Choroid plexus epithelial cell (primary cell): ENCODE results near the gene MAP3K14.

Experiments
- DNase-seq: peaks from one replicate; pipeline ENCODE4 v3.0.0-alpha.2; 2010; ENCODE audit warnings: low read depth
- H3K4me3 ChIP-seq: 2 replicates; pipeline ENCODE4 v1.5.1; 2011; ENCODE audit warnings: low read depth, mild to moderate bottlenecking, control low read depth, low read length, moderate library complexity
- TF ChIP-seq, protein P1 (sequence below): conservative IDR thresholded peaks from 2 replicates; pipeline ENCODE4 v1.5.1; 2011; ENCODE audit warnings: low read depth, mild to moderate bottlenecking, control low read depth, inconsistent platforms, low read length, moderate library complexity

The MAP3K14 gene

DNA sequence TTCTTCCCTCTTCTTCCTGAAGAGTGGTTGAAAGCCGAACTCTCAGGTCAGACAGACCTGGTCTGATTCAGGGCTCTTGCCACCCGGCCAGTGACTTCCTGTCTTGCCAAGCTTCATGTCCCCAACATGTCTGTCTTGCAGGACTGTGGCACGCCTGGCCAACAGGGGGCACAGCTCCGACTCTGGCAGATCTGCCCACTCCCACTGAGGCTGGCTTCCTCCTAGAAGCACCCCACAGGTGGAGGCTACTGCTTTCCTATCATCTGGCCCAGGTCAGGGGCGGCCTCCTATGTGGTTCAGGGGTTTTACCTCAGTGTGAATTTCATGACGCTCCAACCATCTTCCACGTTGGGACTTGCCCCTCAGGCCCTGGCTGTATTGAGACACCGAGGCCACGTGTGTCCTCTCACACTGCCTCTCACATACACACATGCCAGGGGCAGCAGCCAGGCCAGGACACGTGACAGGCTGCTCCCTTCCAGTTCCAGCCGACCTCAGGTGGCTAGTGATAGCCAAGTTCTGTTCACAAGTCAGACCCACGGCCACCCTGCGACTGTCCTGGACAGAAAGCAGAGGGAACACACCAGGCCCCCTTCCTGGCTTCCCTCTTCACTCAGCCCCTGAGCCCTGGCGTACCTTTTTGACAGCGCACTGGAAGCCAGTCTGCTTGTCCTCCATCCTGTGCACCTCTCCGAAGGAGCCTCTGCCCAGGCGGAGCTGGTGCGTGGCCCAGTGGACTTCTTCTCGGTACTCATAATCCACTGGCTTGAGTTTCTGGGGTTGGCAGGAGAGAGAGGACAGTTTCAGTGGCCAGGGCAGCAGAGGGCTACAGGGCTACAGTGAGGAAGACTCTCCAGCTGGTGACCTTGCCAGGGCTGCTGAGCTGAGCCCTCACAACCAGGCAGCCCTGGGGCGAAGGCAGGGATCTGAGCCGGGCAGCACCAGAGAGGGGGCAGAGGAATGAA, 32.4 kb downstream of the MAP3K14 start:
- TF ChIP-seq, protein P1, sequence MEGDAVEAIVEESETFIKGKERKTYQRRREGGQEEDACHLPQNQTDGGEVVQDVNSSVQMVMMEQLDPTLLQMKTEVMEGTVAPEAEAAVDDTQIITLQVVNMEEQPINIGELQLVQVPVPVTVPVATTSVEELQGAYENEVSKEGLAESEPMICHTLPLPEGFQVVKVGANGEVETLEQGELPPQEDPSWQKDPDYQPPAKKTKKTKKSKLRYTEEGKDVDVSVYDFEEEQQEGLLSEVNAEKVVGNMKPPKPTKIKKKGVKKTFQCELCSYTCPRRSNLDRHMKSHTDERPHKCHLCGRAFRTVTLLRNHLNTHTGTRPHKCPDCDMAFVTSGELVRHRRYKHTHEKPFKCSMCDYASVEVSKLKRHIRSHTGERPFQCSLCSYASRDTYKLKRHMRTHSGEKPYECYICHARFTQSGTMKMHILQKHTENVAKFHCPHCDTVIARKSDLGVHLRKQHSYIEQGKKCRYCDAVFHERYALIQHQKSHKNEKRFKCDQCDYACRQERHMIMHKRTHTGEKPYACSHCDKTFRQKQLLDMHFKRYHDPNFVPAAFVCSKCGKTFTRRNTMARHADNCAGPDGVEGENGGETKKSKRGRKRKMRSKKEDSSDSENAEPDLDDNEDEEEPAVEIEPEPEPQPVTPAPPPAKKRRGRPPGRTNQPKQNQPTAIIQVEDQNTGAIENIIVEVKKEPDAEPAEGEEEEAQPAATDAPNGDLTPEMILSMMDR = peak; percentile 31
- no peak overlapping the region for H3K4me3 ChIP-seq
- DNase-seq = no peak

DNA sequence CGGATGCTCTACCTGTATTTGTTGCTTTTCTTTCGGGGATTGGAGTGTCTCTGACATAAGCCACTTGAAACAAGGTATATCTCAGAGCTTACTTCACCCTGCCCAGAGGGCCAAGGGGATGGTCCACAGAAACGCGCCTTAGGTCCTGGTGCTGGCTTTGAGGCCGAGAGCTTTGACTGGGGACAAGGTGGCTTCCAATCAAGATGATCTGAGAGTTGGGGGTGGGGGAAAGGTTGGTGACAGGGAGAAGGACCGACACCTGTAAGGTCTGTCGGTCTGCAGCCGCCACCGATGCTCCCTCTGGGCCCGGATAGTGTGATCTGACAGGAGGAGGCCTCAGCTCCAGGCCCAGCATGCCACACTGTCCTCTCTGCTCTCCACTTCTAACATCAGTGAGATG, 33.1 kb downstream of the MAP3K14 start:
- TF ChIP-seq, protein P1 = no peak
- DNase-seq = no peak
- no peak overlapping the region for H3K4me3 ChIP-seq

DNA sequence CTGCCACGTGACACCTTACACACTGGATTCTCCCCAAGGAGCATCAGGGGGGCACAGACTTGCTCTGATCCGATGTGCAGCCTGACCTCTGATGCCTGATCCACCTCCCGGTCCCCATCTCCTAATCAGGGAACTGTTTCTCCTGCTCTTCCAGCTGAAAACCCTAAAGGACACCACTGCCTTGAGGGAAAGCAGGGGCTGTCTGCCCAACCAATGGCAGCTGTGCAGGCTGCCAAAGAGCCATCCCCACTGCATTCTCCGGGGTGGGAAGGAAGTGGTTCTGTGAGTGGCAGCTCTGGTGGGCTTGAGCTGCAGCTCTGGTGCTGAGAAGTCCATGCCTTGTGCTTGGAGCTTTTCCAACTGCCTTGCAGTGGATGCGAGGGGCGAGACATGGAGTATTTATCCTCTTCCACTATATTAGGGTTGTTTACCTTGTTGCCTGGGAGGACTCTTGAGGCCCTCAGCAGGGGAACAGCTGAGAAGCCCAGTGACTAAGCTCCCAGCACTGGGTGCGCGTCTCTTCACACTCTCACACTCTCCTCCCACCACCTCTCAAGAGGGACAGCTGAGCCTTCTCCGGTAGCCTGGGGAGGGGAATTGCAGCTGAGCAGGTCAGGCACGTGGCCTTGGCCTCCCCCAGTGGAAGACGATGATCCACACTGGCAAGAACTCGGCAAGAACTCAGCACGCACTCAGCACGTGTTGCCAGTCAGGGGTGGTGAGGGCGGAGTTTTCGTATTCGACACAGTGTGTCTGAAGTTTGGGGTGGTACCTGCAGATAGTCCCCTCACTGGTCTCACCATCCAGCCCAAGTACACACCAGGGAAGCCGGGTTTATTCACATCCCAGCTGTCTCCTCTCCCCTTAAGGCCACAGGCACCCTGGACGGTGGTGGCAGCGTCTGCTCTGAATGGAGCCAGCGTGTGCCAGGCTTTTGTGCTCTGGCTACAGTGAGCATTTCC, 33.9 kb downstream of the MAP3K14 start:
- TF ChIP-seq, protein P1 = no peak
- no peak overlapping the region for H3K4me3 ChIP-seq
- DNase-seq = peak; percentile 98

DNA sequence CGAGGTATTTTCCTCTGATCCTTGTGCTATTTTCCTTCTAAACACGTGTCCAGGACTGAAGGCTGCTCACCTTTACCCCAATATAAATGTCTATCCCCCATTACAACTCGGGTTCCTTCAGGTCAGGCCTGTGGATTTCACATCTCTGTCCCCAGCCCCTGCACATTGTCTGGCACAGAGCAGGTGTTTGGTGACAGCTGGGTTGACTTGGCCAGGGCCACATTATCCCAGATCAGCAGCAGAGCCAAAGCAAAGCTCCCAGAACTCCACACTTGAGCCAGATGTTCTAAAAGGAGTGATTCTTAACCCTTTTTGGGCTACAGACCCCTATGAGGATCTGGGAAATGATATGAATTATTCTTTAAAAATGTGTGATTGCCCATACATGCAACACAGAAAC, 36.9 kb downstream of the MAP3K14 start:
- no peak for DNase-seq
- H3K4me3 ChIP-seq = no peak overlapping the region
- TF ChIP-seq, protein P1 = no peak

DNA sequence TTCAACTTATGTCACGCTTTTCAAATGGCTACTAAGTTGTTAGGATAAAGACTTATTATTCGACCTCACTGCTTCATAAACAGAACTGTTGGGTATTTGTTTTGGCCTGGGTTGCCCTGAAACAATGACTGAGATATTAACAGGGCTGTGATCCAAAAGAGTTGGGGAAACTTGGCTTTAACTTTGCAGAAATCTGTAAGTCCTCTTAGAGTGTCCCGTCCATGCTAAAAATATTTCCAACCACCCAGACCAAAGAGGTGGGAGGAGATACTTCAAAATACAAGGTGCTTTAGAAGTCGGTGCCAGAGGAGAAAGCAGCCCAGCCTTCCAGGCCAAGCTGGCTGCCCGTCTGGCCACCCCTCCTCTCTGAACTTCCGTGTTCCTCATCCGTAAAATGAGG, 38.8 kb downstream of the MAP3K14 start:
- no peak overlapping the region for H3K4me3 ChIP-seq
- TF ChIP-seq, protein P1 = no peak
- DNase-seq = peak; percentile 53

DNA sequence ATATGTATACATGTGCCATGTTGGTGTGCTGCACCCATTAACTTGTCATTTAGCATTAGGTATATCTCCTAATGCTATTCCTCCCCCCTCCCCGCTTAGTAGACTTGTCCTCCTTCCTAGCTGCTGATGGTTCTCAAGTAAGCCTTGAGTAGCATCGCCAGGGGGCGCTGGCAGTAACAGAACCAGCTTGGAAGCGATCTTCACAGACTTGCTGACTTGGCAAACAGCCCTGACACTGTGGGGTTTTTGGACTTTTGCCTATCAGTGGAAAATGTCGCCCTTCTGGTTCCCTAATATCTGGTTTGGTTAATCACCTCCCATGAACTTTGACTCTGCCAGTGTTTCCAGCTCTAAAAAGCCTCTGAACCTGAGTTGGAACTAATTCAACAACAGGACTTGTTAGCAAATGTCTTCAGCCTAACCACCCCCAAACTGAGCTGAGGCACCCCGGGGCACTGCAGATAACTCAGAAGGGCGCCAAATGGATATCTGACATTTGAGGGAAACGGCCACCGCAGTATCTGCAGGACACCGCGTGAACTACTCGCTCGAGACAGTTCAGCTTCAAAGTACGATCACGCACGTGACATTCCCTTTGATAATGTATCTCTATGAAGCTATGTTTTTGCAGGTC, 39.5 kb downstream of the MAP3K14 start:
- peak; percentile 97 for DNase-seq

More for the DNA sequence above, 39.5 kb downstream of the MAP3K14 start:
- TF ChIP-seq, protein P1 = peak; percentile 91
- no peak overlapping the region for H3K4me3 ChIP-seq
